SK-N-DZ (cell line): ENCODE results near the gene PTCH1.

Experiments
- DNase-seq: peaks from one replicate; pipeline ENCODE4 v3.0.0-alpha.2; 2015; ENCODE audit warnings: low spot score

PTCH1 gene

DNA sequence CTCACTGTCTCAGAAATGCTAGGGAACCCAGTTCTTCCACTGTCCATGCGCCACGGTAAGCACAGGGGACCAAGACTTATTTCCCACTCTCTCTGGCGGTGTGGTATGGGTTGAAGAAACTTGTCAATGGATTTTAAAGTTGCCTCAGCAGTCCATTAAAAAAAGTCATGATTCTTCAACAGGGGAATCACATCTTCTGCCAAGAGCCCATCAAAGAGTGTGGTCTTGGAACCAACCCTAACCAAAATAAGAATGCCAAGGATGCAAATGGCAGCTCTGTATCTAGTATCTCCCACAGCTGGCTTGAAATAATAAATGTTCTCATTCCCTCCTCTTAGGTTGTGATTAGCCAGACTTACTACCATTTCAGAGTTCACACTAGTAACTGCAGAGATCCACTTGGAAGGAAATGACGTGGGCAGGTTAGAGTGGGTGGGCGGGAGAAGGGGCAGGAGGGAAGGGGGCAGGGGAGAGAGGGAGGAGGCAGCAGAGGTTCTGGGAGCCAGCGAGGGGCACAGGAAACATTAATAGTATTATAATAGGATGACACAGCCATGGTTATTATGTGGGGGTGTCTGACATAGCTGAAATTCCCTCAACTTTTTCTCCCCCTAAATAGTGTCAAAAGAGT lies 17.6 kb downstream of the PTCH1 start:
- DNase-seq, result no peak

DNA sequence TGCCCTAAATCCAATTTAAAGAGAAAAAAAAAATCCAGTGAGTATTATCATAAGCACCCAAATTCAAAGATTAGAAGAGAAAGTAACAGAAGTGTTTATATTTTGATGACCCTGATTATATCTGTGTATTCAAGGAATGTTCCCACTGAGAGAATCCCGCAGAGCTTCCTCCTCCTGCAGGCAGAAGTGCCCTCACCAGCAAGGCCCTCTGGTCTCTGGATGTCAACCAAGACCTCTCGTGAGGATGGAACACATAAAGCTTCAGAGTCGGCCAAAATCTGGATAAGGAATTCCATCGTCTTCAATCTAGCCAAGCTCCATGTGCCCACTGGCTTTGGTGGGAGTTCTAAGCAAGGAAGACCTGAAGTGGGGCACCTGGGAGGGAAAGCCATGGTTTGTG lies 18.1 kb downstream of the PTCH1 start:
- DNase-seq, result no peak

DNA sequence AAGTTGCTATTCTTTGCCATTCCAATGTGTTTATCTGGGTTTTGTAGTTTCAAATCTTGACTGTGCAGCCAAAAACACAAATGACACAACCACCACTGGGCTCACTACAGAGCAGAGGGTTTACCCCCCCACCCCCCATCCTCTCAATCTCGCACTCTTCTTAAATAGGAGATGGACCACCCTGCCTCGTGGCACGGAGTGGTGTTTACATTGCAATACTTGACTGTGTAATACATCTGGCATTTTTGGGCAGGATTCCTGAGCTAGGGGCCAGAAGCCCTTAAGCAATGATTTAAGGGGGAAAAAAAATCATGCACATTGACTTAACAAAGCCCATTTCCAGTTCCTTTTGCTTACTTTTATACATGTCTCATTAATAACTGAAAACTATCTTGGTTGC lies 19.0 kb downstream of the PTCH1 start:
- DNase-seq, result no peak

DNA sequence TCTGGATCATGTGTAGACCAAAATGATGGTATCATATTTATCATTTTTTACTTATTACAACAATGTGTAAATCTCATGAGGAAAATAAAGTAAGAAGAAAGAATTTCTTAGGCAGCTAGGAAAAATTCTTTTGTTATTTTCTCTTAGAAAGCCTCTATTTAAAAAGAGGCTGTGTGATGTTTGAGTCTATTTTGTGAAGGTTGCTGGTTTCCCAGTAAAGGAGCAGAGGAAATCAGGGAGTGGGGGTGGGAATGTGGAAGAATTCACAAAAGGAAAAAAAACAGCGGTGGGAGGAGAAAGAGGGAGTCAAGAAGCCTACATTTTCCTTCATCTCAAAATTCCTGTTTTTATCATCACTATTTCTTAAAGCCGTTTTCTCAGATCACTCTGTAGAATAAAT lies 20.1 kb downstream of the PTCH1 start:
- no peak for DNase-seq

DNA sequence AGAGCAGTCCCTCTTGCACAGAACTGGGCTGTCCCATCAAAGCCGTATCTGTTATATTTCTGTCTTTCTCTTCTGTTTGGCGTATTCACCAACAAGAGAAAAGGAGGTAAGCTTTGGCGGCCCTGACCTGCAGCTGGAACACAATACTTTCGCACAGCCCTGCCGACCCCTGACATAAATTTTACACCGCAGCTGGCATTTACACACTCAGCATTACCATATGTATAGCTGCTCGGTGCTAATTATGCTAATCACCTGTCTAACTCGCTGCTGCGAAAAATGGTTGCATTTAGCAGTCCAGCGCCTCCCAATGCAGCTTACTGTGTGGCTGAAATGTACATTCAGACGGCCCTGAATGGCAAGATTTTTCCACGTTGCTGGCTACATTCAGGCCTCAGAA lies 20.8 kb downstream of the PTCH1 start:
- no peak for DNase-seq

DNA sequence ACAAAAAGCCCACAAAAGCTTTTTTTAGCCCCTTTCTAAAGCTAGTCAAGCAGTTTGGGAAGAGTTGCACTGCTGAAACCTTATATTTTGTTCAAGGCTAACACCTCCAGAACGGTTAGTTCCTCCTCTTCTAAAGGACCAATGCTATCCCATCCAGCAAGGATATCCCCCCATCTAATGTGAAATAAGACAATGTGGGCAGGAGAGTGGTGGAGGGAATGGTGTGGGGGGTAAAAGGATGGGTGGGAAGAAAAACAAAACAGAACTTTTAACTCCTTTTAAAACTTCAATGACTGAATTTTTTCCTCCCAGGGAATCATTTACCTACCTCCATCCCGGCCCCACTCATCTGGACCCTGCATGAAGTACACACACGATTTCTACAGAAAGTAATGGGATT lies 21.2 kb downstream of the PTCH1 start:
- no peak for DNase-seq

DNA sequence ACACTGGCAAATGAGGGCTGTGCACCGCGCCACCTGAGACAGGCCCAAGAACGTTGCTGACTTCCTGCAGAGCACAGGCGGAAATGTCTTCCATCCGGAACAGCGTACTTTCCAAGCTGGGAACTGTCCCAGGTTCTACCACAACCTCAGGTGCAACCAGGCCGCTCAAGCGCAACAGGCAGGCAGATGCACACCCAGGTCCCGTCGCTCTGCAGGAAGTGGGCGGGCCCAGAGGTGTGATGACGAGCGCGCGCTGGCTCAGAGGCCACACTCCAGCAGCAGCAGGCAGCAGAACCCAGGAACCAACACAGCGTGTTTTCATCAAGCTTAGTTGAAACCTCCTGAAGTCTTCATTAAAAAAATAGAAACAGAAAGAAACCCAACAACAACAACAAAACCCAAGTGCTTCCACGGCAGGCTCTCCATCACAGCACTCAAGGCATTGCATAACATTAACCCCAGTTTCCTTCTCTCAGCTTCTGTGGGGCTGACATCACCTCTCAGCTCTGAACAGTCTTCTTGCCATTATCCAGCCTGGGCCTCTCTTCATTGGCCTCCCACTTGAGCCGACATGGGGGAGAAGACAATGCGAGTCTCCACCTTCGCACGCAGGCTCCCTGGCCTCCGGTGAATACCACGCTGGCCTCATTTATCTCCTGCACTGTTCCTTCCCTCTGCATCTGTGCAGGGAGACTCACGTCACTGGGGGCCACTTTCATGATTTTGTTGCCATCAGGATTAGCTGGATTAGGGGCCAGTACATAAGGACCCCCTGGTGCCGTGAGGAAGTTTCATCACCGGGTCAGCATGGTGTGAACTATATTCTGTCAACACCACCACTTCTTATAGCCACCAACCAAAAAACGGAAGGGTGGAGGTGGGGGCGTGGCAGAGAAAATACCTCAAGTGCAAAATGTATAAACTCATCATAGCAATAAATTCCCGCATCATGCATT lies 22.1 kb downstream of the PTCH1 start:
- no peak for DNase-seq

DNA sequence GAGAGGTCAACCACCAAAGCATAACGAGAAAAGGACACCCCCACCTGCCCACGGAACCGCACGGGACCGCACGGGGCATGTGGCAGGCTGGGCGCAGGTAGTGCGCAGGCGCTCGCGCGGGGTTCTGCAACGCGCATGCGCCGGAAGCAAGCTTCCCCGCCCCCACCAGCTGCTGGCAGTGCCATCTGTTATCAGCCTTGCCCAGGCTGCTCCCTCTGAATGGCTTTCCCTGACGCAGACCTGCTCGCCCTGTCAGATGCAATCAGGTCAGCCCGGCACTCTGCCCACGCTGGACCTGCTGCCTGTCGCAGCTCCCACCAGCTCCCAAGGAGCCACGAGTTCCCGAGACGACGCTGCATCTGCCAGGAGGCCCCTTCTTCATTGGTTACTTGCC lies 22.8 kb downstream of the PTCH1 start:
- DNase-seq, result no peak

DNA sequence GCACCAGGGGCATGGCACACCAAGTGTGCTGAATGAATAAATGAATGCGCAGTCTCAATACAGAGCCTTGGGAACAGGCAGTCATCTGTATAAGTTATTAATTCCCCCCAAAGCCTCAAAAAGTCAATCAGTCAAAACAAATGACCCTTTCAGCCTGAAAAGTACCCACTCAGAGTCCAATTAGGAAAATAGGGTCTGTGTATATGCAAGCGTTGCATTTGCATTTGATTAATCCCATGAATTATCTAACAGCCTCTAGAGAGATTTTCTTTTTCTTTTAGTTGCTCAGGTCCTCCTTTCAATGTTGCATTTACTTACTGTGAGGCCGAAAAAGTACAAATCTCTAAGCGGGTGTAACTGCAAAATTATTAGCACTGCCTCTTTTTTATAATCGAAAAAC lies 23.4 kb downstream of the PTCH1 start:
- DNase-seq, result no peak

DNA sequence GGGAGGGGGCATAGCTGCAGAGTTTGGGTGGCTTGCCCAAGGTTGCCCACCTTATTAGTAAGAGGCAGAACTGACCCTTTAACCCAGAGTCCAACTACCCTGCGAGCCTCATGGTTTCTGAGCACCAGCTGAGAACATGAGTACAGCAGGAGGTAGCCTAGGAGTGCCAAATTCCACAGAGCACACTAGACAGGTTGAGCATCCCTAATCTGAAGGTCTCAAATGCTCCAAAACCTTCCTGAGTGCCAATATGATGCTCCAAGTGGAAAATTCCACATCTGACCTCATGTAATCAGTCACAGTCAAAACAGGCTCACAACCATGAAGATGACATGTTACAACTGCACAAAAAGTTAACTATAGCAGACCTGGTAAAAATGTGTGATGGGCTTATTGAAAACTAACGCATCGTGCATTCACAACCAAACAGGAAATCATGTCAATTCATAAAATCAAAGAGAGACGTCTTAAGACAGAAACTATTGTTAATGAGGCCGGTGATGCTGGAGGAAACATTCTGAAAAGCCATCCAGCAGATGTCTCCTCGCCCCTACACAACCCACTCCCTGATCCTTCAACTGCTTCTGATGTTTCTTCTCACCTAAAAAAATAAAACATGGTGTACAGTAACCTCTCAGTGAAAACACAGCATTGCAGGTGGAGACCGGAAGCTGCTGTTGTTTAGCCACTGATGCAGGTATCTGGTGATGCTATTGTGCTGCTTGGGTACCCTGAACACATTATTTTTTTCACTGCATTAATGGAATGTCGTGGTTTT lies 25.0 kb downstream of the PTCH1 start:
- DNase-seq, result no peak

DNA sequence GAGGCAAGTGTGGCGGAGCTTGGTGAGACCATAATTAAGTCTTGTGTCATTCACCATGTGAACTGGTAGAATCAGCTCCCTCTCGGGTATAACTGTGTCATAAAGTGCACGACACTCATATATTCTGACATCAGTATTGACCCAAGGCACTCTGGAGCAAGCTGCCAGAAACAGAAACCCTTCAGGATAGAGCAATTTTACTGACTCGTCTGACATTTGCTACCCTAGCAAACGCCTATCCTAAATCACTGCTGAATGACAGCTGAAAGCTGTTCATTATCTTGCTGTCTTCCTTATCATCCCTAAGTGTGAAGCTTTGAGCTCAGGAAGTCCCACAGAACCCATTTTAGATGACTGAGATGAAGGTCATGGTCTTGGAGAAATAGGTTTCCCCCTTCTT lies 27.8 kb downstream of the PTCH1 start:
- no peak for DNase-seq

DNA sequence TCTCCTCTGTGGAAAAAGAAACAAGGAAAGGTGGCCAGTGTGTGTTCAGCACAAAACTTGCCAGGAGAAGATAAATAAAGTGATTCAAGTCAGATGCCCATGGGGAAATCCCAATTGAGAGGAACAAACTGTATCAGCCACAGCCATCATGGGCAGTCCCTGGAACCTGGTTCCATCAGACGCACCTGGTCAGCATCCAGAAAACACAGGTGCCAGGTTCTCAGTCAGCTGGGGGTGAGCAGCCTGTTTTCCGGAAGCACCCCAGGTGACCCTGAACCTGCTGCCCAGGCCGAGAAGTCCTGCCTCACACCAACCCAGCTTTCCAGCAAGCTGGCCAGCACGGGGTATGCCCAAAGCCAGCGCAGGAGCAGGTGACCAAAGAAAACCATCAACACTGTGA lies 30.5 kb downstream of the PTCH1 start:
- no peak for DNase-seq

DNA sequence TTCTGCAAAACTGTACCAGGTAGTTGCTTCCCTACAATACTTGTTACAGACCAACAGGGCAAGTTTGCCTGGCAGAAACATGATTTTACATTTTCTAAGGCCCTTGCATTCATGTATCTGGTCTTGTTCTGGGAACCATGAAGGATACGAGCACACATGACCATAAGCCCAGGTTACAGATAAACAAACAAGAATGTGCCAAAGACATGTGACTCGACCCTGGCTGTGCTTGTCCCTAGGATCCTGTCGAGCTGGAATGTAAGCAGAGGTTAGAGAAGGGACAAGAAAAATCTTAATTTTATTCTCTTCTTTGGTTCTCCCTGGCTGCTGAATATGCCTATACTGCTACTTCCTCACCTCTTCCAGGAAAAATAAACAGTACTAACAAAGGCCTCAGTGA lies 32.5 kb downstream of the PTCH1 start:
- no peak for DNase-seq

DNA sequence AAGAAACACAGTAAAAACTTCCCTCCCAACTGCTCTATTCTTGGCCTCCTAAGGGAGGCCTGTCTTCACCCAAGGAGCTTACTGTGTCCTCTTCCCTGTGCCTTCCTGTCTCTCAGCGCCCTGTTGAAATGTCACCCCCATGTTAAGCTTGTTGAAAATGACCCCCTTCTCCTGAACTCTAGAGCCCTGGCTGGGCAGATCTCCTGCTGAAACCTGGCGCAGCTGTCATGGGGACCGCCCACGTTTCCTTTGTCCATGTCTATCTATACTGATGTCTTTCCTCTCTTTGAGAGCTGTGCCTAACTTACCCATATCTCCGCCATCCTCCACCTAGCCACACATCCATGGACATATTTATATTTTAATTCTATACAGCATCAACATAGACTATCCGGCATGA lies 33.3 kb downstream of the PTCH1 start:
- no peak for DNase-seq

DNA sequence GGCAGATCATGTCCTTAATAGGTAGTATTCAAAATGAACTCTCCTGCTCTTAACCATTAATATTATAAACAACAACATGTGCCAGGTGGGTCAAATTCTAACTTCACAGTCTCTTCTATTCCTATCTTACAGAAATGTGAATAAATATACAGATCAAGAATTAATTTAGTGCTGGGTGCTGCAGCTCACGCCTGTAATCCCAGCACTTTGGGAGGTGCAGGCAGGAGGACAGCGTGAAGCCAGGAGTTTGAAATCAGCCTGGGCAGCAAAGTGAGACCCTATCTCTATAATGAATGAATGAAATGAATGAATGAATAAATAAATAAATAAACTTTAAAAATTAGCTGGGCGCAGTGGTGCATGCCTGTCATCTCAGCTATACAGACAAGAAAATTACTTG lies 34.1 kb downstream of the PTCH1 start:
- DNase-seq, result no peak

DNA sequence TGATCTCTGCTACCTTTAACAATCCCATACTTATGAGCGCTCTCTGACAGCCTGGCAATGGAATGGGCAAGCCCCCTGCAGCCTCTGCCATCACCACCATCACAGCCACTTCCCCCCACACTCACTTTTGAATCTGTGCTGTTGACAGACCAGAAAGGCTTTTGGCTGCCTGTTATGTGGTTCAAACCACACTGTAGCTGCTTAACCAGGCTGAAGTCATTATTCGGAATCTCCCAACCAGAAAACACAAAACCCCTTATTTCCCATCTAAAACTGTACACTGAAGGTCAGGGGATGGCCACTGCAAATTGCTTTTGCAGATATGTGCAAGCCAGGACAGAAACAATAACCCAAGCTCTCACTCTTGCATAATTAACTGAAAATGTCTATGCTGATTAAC lies 35.8 kb downstream of the PTCH1 start:
- DNase-seq, result no peak

DNA sequence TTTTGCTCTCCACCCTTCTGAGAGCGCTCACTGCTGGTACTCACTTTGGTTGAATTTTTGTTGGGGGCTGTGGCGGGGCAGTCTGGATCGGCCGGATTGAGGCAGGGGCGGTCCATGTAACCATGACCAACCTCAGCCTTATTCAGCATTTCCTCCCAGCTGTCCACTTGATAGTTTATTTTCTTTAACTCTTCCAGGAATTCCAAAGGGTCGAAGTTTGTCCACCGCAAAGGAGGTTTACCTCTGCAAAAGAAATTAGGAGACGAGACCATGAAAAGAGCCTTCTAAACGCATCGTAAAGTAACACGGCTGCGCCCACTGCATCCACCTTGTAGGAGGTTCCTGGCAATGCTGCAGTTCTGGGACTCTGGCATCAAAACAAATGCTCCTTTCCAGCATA lies 36.4 kb downstream of the PTCH1 start:
- no peak for DNase-seq

DNA sequence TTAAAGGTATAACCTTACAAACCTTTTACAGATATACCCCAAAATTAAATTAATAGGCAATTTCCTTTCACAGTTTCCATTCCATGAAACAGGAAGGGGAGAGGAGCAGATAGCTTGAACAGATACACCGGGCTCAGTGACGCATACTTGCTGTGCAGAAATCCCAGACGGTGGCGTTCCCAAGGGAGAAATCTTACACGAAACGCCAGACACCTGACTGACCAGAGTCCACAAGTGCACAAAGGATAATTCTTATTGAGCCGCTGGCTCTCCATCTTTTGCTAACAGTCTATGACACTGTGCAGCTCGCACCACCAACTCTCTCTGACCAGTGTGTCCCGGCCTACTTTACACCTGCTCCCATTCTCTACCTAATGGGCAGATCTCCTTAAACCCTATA lies 37.4 kb downstream of the PTCH1 start:
- no peak for DNase-seq

DNA sequence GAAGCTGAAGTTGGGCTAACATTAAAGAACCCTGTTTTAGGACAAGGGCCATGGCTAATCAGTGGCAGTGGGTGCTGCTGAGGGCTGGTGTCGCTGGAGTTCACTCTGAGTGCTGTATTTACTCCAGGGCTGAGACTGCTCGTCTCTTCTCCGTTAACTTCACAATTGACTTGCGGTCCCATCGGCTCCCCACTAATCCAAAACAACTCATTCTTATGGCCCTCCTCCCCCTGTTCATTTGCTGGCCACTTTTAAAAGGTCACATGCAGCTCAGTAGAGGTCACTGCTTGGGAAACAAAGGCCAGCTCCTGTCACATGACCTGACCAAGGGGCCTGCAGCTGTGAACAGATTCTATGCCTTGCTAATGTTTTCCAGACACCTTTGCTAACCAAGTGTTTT lies 38.4 kb downstream of the PTCH1 start:
- no peak for DNase-seq

DNA sequence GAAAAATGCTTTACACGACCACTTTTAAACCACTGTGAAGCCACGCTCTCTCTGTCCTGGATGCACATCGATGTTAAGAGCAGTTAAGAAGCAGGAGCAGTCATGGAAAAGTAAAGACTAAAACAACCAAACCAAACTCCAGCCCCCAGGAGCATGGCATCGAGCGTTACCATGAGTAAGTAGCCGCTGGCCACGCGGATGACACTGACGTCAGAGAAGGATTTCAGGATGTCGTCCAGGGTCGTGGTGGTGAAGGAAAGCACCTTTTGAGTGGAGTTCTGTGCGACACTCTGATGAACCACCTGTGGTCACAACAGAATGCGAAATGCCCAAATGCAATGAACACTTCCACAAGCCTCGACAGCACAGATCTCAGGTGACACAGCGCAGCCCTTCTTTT lies 38.9 kb downstream of the PTCH1 start:
- DNase-seq, result no peak

DNA sequence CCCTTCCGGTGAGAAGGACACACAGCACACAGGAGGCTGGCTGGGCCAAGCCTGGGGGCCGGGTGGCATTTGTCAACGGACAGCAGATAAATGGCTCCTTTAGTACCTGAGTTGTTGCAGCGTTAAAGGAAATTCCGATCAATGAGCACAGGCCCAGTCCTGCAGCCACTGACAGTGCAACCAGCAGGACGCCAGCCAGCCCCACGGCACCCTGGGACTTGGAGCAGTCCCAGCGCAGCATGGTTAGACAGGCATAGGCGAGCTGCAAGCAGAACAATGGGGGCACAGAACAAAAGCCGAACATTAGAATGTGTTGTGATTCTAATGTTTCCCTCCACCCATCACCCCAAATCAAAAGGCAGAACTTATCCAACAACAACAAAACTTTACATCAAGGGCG lies 39.3 kb downstream of the PTCH1 start:
- no peak for DNase-seq

DNA sequence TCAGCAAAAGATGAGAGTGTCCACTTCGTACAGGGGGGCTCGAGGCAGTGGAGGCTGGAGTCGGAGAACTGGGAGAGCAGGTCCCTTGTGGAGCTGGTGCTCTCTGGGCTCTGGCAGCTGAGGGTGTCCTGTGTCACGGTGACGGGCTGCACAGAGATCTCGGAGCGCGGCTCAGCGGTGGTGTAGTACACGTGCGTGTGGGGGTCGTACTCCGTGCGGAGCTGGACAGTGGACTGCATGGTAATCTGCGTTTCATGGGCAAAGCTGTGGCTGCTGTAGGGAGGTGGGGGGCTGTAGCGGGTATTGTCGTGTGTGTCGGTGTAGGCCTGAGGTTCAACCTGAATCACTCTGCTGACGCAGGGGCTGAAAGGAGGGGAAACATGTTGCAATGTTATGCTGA lies 48.0 kb downstream of the PTCH1 start:
- no peak for DNase-seq

DNA sequence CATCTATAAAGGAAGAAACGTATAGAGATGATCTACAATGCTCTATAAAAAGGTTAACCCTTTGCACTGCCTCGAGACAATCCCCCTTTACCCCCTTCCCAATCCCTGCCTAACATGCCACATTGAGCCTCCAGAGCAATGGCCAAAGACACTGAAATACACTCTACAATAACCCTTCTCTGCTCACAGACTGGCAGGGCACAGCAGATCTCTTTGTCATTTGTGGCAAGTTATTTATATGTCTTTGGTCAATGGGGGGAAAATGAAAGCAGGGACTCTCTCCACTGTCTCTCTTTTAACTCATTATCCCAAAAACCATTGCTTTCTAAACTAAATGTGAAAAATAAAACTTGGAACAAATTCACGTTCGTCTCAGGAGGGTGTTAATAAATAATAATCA lies 51.7 kb downstream of the PTCH1 start:
- no peak for DNase-seq
